HepG2 (cell line): ENCODE data around the gene LYZ. TPM values are rescaled to one million over a fixed set of nuclear protein-coding genes. Genes with fewer than 3 reads are reported as not detected.

Experiments
- ARID5B ChIP-seq: IDR thresholded peaks from 2 replicates; pipeline ENCODE4 v1.4.0; 2020; ENCODE audit warnings: mild to moderate bottlenecking, missing genetic modification reagents
- FOXA3 ChIP-seq: IDR thresholded peaks from 2 replicates; pipeline ENCODE4 v1.6.1; 2016; ENCODE audit warnings: missing genetic modification reagents, missing compliant biosample characterization
- GABPB1 ChIP-seq: IDR thresholded peaks from 2 replicates; pipeline ENCODE4 v1.6.1; 2016; ENCODE audit warnings: mild to moderate bottlenecking, missing genetic modification reagents, moderate library complexity, missing compliant biosample characterization
- GATAD1 ChIP-seq: IDR thresholded peaks from 2 replicates; pipeline ENCODE4 v1.6.1; 2016; ENCODE audit warnings: missing genetic modification reagents, missing compliant biosample characterization
- GZF1 ChIP-seq: sonication (generic); formaldehyde crosslinking; IDR thresholded peaks from 2 replicates; pipeline ENCODE4 v1.5.1; 2020; ENCODE audit warnings: mild to moderate bottlenecking, missing genetic modification reagents
- HMGXB4 ChIP-seq, 2 experiments: sonication (generic) in 1 of 2; formaldehyde crosslinking in 1 of 2; IDR thresholded peaks; 2 replicates each; pipeline versions ENCODE4 v1.4.0 to v1.6.1; 2018 to 2020; ENCODE audit warnings: missing genetic modification reagents in 2 of 2, borderline replicate concordance in 1 of 2, low read depth in 1 of 2, mild to moderate bottlenecking in 1 of 2, missing biosample characterization in 1 of 2
- KDM4B ChIP-seq: sonication (generic); formaldehyde crosslinking; IDR thresholded peaks from 2 replicates; pipeline ENCODE4 v1.4.0; 2020; ENCODE audit warnings: missing genetic modification reagents
- MAF1 ChIP-seq: sonication (generic); formaldehyde crosslinking; IDR thresholded peaks from 2 replicates; pipeline ENCODE4 v1.5.0; 2020; ENCODE audit warnings: missing genetic modification reagents, borderline replicate concordance
- POLR2G ChIP-seq: fragments of 200-400 bp; formaldehyde crosslinking; IDR thresholded peaks from 2 replicates; pipeline ENCODE4 v1.6.1; 2018; ENCODE audit warnings: mild to moderate bottlenecking, low read depth, low read length, moderate library complexity
- PRDM15 ChIP-seq: sonication (generic); formaldehyde crosslinking; IDR thresholded peaks from 2 replicates; pipeline ENCODE4 v1.4.0; 2020; ENCODE audit warnings: missing genetic modification reagents
- SPEN ChIP-seq: sonication (generic); formaldehyde crosslinking; IDR thresholded peaks from 2 replicates; pipeline ENCODE4 v1.5.1; 2020; ENCODE audit warnings: low read depth, mild to moderate bottlenecking, missing genetic modification reagents
- ZNF207 ChIP-seq: fragments of 450-650 bp; IDR thresholded peaks from 2 replicates; pipeline ENCODE4 v1.6.1; 2016; ENCODE audit warnings: antibody characterized with exemption, borderline replicate concordance
- ZNF329 ChIP-seq: sonication (generic); formaldehyde crosslinking; IDR thresholded peaks from 2 replicates; pipeline ENCODE4 v1.9.0; 2021; ENCODE audit warnings: low read depth, mild to moderate bottlenecking, missing genetic modification reagents
- ZNF609 ChIP-seq: sonication (generic); formaldehyde crosslinking; IDR thresholded peaks from 2 replicates; pipeline ENCODE4 v1.4.0; 2020; ENCODE audit warnings: mild to moderate bottlenecking, missing genetic modification reagents, borderline replicate concordance
- ZNF652 ChIP-seq: IDR thresholded peaks from 2 replicates; pipeline ENCODE4 v1.6.1; 2016; ENCODE audit warnings: low read depth, borderline replicate concordance
- polyA plus RNA-seq, 8 experiments: library from polyadenylated mRNA; depleted of rRNA in 3 of 8; stranded (reverse) in 7 of 8; unstranded in 1 of 8; fragments of >200 nt; fragmentation: Illumina TruSeq in 4 of 8; extraction: Trizol in 4 of 8; gene quantifications; 2 replicates each; pipeline versions ENCODE4 v1.2.1 to v1.2.3, GENCODE V29; 2011 to 2016; ENCODE audit warnings: low read depth in 4 of 8, missing spikeins in 1 of 8, mixed read lengths in 1 of 8; ENCODE audit not compliant: insufficient read depth in 1 of 8
- total RNA-seq, 5 experiments: library from RNA; depleted of rRNA; stranded (reverse); fragments of >200 nt; fragmentation: Illumina TruSeq; extraction: Trizol; gene quantifications; 2 replicates each; pipeline ENCODE4 v1.2.3, GENCODE V29; 2016; ENCODE audit warnings: low read depth in 1 of 5

Gene LYZ
- total and polyA plus RNA-seq, 2 of the 13 experiments (the other 11 are each of a cell fraction or from before 2014, with no cell fraction given) = 1,788 to 2,054 TPM

- TF ChIP-seq HMGXB4 (CRISPR knock-in tag; IDR thresholded peaks at IDR 0.05; ENCODE audit: borderline replicate concordance in 1 of 2, low read depth in 1 of 2) = peak; percentile 77 to 82
- TF ChIP-seq ARID5B = peak; percentile 92
- peak; percentile 82 for TF ChIP-seq ZNF609 (CRISPR knock-in tag)
- no peak for TF ChIP-seq ZNF329
- no peak for TF ChIP-seq ZNF207
- peak; percentile 32; the same call in 1 of the 2 replicates for TF ChIP-seq ZNF652 (CRISPR knock-in tag)
- peak; percentile 27; the same call in 1 of the 2 replicates for TF ChIP-seq GATAD1
- TF ChIP-seq SPEN (CRISPR knock-in tag) = no peak
- no peak for TF ChIP-seq PRDM15
- TF ChIP-seq GZF1 (CRISPR knock-in tag) = no peak
- TF ChIP-seq KDM4B (CRISPR knock-in tag) = no peak
- TF ChIP-seq MAF1 (CRISPR knock-in tag) = no peak
- TF ChIP-seq FOXA3 (CRISPR knock-in tag) = peak; percentile 90
- TF ChIP-seq GABPB1 (CRISPR knock-in tag) = peak; percentile 31; the same call in 1 of the 2 replicates
- peak; percentile 81 for TF ChIP-seq POLR2G
Observed at GRCh38 chr12:69332815-69333358, 15.3 kb upstream of the LYZ start (continued).
